LNCaP clone FGC (cell line): ENCODE measurements around the gene HOXC13.

ENCODE experiments used
- DNase-seq: peaks from one replicate; pipeline ENCODE4 v3.0.0-alpha.2; 2011; ENCODE audit warnings: low read depth
- H3K4me3 ChIP-seq: 2 replicates; pipeline ENCODE4 v1.5.1; 2011; ENCODE audit warnings: mild to moderate bottlenecking, low read depth, low read length, control low read depth
- CTCF ChIP-seq: IDR thresholded peaks from 2 replicates; pipeline ENCODE4 v1.5.1; 2012; ENCODE audit warnings: mild to moderate bottlenecking; ENCODE audit not compliant: control insufficient read depth, insufficient read depth; ENCODE audit errors: extremely low read depth

HOXC13 gene

GRCh38 chr12:53967421-53967925, 28.8 kb downstream of the HOXC13 start:
- no peak for TF ChIP-seq CTCF
- no peak overlapping the region for H3K4me3 ChIP-seq
- DNase-seq: no peak

GRCh38 chr12:53968214-53969127, 29.8 kb downstream of the HOXC13 start:
- no peak for TF ChIP-seq CTCF
- H3K4me3 ChIP-seq: no peak overlapping the region
- DNase-seq: no peak

- no peak for TF ChIP-seq CTCF
- H3K4me3 ChIP-seq: no peak overlapping the region
- no peak for DNase-seq
Measured at GRCh38 chr12:53969588-53970259, 31.1 kb downstream of the HOXC13 start.

- no peak for TF ChIP-seq CTCF
- H3K4me3 ChIP-seq: no peak overlapping the region
- DNase-seq: no peak
Measured at GRCh38 chr12:53970451-53970850, 31.8 kb downstream of the HOXC13 start.

- no peak for DNase-seq
- no peak for TF ChIP-seq CTCF
- no peak overlapping the region for H3K4me3 ChIP-seq
Measured at GRCh38 chr12:53971129-53971528, 32.5 kb downstream of the HOXC13 start.

- no peak for DNase-seq
- TF ChIP-seq CTCF: no peak
- H3K4me3 ChIP-seq: no peak overlapping the region
Measured at GRCh38 chr12:53971686-53972085, 33.1 kb downstream of the HOXC13 start.
